ENCODE data around the gene TMEM259.
"Not testable (repeated sequence)": the region's sequence is repeated elsewhere in the genome, so short reads cannot be mapped to it uniquely, and the experiment has no call there.

The TMEM259 gene

DNA sequence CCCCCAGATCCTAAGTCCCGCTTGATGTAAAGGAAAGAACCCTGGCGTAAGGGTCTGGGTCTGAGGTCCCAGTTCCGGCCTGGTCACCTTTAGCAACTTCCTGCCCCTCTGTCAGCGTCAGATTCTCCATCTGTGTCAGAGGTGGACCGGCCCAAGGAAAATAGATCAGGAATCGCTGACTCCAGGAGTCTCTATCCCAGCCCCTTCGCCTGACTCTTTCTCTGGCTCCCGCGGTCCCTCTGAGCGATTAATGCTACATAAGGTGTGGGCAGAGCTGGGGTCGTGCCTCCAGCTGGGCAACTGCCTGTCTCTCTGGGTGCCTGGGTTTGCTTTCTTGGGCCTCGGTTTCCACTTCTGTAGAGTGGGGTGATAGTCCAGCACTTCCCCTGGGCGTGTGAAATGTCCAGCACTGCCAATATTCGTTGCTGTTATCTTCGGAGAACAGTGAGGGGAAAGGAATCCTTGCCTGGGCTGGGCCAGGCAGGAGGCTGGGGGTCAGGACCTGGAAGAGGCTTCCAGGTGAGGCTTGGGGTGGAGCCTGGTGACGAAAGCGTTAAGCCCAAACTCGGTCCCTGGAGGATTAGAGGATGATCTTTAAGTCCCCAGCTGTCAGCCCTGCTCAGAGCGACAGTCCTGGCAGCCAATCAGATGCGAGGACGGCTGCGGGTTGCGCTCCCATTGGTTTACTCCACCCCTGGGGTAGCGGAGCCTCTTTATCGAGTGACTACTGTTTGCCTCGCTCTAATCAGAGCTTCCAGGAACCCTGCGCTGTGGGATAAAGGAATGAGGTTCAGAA lies 19.8 kb upstream of the TMEM259 start:
- peak; percentile 86 for DNase-seq (ENCODE audit: low spot score)

DNA sequence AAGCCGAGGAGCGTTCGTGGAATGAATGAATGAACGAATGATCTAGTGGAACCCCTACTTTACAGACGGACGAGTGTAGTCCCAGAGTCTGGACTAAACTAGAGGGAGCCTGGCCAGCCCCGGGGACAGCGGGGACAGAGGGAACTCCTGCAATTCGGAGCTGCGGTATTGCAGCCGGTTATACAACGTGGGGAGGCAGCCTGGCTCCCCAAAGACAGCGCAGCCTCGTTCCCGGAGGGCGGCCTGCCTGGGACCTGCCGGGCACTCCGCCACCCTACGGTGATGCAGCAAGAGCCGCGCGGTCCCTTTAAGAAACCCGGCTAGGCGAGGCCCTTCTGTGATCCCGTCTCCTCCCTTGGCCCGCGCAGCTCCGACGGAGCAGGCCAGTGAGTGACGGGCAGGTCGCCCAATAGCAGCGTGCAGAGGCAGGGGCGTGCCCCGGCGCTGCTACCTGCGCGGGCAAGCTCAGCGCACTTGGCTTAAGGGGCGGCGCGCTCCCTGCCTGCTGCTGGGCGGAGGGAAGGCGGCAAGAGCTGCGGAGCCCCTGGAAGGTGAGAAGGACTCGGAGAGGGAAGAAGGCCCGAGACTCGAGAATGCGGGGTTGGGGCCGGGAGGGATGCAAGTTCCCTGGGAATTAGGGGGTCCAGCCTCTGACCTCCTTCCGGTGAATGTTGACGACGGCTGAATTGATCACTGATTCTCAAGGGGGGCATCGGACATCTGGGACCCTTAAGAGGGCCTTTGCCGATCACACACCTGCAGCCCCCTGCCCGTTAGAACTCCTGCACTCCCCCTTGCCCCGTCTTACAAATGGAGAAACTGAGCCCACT lies 18.9 kb upstream of the TMEM259 start, which contains the start of gene ABCA7:
Gene ABCA7, plus strand, starts transcription at position 462 of the 830 bp plus-strand sequence. CDS start 1,255 bp downstream, outside the sequence.
- DNase-seq (ENCODE audit: low spot score) = peak; percentile 89

DNA sequence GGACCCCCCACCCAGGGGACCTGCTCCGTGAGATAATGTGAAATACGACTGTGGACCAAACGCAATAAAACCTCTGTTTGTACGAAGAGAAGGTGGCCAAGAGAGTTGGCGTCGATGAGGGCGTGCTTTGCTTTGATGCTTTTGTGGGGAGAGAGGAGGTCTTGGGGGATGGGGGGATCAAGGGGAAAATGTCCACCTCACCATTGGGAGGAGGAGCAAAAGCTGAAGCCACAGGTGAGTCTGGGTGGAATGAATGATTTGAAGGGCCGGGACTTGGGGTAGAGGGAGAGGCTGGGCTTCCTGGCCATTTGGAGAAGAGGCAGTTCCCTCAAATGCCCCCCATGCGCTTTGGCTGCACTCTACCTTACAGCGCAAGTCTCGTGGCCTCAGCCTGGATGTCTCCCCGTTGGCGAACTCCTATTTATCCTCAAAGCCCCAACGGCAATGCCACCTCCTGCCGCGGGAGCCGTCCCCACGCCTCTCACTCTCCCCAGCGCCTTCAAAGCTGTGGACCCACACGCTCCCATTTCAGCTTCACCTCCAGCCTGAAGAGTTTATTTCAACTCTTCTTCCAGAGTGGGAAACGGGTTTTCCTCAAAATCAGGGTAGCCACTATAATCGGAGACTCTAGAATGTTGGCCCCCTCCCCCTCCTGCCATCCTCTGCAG lies 18.2 kb upstream of the TMEM259 start:
- DNase-seq (ENCODE audit: low spot score) = no peak

DNA sequence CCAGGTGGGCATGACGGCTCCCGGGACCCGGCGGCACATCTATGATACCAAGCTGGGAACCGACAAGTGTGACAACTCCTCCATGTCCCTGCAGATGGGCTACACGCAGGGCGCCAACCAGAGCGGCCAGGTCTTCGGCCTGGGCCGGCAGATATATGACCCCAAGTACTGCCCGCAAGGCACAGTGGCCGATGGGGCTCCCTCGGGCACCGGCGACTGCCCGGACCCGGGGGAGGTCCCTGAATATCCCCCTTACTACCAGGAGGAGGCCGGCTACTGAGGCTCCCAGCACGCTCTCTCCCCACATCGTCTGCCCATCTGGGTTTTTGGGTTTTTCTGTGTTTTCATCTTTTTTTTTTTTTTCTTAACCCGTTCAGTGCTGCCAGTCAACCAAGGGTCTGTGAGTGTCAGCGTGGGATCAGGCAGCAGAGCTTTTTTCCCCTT lies 16.7 kb upstream of the TMEM259 start:
- no peak for DNase-seq (ENCODE audit: low spot score)

DNA sequence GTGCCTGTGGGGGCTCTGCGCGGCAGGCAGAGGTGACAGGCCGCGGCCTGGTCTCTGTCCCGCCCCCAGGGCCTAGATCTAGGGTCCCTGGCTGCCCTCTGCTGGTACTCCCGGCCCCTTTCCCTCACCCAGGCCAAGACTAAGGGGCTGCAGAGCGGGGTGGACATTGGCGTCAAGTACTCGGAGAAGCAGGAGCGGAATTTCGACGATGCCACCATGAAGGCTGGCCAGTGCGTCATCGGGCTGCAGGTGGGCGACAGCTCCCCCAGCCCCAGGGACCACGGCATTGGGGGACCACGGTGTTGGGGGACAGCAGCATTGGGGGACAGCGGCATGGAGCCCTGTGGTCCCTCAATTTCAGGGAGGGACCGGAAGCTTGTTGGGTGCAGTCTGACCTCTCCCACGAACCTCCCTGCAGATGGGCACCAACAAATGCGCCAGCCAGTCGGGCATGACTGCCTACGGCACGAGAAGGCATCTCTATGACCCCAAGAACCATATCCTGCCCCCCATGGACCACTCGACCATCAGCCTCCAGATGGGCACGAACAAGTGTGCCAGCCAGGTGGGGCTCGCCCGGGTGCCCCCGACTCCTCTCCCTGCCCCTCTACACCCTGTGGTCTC lies 15.2 kb upstream of the TMEM259 start:
- no peak for DNase-seq (ENCODE audit: low spot score)

DNA sequence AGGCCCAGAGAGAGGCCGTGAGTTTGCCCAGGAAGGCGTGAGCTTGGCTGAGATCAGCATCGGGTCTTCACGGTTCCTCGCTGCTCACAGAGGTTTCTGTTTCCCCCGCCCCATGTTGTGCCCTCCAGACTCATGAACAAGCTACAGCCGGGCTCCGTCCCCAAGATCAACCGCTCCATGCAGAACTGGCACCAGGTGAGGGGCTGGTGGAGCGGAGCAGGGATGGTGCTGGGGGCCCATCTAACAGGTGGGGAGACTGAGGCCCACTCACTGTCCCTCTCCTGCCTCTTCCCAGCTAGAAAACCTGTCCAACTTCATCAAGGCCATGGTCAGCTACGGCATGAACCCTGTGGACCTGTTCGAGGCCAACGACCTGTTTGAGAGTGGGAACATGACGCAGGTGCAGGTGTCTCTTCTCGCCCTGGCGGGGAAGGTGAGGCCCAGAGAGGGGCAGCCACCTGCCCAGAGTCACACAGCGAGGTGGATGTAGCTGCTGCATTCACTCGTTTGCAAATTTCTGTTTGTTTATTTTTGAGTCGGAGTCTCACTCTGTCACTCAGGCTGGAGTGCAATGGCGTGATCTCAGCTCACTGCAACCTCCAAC lies 11.4 kb upstream of the TMEM259 start:
- no peak for DNase-seq (ENCODE audit: low spot score)

DNA sequence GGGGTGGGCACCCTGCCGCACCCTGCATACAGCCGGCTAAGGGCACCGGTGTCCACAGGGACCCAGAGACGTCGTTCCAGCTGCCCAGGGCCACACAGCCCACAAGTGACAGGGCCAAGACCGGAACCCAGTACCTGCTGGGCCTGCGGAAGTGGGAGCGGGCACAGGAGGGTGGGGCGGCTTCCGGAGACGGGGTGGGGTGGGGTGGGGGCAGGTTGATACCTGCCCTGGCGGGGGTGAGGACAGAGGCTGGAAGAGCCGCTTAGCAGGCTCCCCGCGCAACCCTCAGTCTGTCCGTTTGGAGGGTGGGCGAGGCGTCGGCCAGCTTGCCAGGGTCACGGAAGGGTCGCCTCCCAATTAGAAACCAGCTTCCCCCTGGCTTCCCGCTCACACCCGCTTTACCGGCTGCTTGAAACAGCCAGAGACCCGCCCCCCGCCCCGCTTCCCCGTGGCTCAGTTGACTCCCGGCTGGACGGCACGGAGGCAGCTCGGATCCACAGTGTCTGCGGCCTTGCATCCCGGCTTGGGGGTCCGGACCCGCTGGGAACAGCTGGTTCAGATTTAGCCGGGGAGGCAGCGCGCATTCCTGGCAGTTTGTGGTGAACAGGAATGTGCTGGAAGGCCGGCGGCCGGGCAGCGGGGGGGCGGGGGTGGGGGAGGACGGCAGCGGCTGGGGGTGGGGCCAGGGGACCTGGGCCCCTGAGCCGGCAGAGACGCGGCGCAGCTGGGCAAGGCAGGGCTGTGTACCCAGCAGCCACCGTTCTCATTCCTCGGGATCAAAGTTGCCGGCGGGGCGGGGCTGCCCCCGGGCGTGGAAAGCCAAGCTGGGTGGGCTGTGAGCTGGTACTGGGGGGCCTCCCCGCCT lies 7.4 kb upstream of the TMEM259 start:
- no peak for DNase-seq (ENCODE audit: low spot score)

DNA sequence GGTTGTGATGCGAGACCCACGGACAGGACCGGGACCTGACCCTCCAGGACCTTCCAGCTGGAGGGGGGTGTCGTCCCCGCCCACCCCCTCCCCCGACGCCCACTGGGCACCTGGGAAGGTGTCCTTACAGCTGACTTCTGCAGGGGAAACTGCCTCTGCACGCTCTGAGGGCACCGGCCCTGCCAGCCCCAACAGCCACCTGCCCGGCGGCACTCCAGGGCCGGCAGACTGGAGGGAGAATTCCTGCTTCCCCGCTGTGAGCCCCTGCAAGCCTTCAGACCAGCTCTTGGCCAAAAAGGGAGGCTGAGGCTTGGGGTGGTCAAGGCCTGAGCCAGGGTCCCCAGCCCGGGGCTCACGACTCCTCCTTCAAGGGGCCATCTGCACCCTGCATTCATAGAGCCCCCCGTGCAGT lies 6.7 kb upstream of the TMEM259 start:
- DNase-seq (ENCODE audit: low spot score) = no peak

DNA sequence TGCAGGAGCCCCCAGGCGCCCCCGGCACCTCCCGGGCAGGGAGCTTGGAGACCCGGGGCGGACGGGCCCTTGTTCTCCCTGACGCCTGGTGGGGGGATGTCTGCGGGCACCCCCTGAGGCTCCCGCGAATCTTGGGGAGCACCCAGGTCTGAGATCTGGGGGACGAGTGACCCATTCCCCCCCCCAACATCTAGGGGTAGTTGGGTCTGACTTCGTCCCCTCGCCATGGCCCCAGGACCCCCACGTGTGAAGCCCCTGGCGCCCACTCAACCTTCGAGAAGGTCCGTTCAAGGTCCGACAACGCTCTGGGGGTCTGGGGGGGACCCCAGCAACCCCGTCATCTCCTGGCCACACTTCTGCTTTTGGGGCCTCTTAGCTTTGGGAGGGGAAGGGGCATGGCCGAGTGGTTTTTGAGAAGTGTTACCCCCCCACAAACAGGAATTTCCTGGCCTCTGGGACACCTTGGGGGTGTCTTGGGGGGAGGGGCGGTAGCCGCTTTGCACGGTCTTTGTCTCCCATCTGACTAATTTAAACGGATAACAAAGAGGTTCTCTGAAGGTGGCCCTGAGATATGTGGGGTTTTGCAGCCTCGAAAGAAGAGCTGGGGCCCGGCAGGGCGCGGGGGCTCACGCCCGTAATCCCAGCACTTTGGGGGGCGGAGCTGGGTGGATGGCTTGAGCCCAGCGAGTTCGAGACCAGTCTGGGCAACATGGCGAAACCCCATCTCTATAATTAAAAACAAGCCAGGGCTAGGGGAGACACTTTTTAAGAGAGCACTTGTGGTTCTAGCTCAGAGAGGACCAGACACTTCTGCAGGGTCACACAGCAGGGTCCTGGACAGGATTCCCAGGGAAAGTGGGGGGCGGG lies 6.1 kb upstream of the TMEM259 start:
- DNase-seq (ENCODE audit: low spot score) = no peak

DNA sequence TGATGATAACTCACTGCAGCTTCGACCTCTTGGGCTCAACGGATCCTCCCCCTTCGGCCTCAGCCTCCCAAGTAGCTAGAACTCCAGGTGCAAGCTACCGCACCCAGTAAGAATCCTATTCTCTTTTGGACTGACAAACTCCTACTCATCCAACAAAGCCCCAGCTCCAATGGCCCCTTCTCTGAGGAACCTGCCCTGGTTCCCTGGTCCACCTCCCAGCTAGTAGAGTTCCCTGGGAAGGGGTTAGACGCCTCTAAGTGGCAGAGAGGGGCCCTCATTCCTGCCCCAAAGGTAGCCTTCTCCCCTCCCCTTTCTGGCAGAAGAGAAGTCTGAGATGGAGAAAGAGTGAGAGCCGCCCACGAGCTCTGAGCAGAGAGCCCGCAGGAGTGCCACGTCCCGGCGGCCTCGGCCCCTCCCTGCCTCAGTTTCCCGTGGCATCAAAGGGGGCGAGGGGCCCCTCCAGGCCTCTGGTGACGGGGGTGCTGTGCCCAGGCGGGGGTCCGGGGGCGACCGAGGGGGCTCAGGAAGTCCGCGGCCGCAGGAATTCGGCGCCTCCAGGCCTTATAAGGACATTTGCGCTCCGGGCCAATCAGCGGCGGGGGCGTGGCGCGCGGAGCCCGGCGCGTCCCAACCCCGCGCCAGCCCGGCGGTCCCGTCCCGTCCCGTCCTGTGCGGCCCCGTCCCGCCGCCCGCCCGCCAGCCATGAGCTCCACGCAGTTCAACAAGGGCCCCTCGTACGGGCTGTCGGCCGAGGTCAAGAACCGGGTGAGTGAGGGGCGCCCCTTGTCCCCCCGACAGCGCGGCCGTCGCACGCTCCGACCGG lies 5.2 kb upstream of the TMEM259 start, which contains the start of gene CNN2:
Gene CNN2, plus strand, starts transcription at position 649 of the 823 bp plus-strand sequence. Its CDS starts 54 bp downstream, at position 703.
- DNase-seq (ENCODE audit: low spot score) = no peak

DNA sequence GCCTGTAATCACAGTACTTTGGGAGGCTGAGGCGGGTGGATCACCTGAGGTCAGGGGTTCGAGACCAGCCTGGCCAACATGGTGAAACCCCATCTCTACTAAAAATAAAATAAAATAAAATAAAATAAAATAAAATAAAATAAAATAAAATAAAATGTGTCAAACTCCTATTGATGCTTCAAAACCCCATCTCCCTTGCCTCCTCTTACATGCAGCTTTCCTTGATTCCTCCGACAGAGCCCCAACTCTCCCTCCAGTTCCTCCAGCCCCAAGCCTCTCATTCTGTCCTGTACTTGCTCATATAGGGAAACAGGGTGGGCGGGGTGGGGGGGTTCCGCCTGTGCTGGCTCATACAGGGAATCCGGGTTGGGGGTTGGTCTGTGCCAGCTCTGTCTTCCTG lies 4.2 kb upstream of the TMEM259 start:
- DNase-seq (ENCODE audit: low spot score) = not testable (repeated sequence)

DNA sequence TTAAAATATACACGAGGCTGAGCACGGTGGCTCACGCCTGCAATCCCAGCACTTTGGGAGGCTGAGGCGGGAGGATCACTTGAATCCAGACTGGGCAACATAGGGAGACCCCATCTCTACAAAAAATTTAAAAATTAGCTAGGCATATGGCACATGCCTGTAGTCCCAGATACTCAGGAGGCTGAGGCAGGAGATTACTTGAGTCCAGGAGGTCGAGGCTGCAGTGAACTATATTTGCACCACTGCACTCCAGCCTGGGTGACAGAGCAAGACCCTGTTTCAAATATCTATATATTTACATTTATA lies 2.9 kb upstream of the TMEM259 start:
- not testable (repeated sequence) for DNase-seq (ENCODE audit: low spot score)

DNA sequence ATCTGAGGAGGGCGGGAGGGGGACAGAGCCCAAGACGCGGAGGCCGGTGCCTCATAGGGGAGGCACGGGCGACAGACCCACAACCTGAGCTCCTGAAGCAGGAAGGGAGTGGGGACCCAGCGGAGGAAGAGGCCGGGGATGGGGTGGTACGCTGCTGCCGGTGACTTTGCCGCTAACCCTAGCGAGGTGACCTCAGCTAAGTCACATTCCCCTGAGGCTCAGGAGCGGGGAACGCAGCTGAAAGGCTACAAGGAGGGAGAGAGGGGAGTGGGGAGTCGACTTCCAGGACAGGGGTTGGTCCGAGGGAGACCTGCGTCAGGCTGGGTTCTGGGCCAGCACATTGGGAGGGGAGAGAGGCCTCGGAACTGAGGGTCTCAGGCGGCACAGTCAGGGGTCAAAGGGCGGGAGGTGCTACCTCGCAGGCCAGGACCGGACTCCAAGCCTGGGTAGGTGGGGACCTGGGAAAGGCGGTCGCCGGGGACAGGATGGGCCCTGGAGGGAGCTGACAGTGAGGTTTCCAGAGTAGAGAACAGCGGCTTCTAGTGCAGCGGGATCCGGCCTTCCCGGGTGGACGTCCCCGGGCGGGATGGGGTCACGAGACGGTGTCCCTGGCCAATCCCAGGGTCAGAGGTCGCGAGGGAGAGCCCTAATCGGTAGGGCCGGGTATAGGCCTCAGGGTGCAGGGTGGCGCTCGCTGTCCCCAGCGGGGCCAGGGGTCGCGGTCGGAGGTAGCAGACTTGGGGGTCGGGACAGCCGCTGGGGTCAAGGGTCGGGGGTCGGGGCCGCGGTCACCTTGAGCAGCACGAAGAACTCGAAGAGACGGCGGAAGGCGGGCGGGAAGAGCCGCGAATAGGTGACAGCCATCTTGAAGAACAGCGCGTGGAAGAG lies 699 bp downstream of the TMEM259 start:
- DNase-seq (ENCODE audit: low spot score) = no peak

DNA sequence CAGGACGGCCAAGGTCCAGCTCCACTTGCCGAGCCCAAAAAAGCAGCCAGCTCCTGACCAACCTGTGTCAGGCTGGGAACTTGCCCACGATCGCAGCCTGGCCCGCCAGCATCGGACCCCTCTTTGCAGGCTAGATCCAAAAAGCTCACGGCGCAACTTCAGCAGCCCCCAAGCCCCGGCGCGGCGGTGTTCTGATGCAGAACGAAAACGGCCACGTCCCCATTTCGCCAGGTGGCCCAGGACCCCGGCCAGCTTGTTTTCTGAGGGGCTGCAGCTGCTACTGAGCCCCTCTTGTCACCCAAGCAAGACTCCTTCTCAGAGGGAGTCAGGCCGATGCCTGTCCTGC lies 1.3 kb downstream of the TMEM259 start:
- DNase-seq (ENCODE audit: low spot score) = no peak

DNA sequence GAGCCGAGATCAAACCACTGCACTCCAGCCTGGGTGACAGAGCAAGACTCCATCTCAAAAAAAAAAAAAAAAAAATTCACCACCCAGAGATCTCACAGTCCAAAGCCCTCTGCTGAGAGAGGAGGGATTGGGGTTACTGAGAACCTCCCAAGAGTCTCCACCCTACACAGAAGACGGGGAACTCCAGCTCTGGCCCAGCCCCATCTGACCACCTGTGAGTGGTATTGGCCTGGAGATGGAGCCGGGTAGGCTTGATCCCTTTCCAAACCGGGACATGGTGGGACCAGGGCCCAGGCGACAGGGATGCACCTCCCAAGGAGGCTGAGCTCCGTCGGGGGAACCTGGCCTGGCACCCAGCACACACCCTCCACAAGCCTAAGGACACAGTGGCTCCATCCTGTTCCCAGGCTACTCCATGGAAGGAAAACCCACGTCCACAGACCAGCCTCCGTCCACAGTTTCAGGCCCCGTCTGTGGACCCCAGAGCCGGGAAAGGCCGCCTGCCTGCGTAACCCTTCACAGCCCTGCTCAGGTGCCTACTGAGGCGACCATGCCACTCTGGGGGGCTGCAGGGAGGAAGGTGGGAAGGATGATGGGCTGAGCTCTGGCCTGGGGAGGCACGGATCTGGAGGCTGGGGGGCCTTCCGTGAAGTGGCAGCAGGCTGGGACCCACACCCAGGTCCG lies 1.8 kb downstream of the TMEM259 start:
- no peak for DNase-seq (ENCODE audit: low spot score)

DNA sequence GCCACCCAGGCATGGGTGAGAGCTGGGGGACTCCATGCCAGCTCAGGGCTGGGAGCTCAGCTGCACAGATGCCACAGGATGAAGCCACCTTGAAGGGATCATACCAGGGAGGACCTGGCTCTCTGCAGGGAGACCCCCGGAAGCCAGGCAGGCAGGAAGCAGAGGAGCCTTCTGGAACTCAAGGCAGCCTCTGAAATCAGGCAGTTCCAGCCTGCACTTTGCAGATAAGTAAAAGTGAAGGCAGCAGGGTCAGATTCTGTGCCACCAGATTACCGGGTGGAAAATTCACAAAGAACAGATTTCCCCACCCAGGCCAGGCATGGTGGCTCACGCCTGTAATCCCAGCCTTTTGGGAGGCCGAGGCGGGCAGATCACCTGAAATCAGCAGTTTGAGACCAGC lies 2.5 kb downstream of the TMEM259 start:
- DNase-seq (ENCODE audit: low spot score) = no peak

DNA sequence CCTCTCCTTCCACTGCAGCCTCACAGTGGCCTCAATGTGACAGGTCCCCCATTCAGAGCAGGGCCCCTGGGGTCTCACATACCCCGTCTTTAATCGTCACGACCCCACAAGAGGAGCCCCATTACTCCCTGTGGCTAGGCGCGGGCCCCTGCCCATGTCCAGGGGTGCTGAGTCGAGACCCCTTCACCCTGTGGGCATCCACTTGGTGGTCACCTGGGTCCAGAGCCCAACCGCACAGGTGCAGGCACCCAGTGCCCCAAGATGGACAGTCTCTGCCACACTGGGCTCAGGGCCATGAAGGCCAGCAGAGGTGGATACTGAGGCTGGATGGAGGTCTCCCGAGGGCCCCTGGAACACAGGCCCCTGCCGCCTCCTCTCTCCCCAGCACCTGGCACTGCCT lies 3.0 kb downstream of the TMEM259 start:
- no peak for DNase-seq (ENCODE audit: low spot score)

Measured in pons (tissue), 1 donor.